K562 (cell line): Measurements from ENCODE around the gene RGS9. TPM values are rescaled to one million over a fixed set of nuclear protein-coding genes. Genes with fewer than 3 reads are reported as not detected.

Experiments used
- ATAC-seq: fragments of 200-7000 bp; cut with Tn5 transposase; 3 replicates; pipeline ENCODE4 v1.9.1; 2020; ENCODE audit warnings: moderate library complexity
- BruUV-seq: library from RNA; stranded (reverse); fragments of 400-500 nt; replicated peaks from 2 replicates; lab custom pipeline; 2021; lab: Mats Ljungman, UMichigan
- CTCF ChIA-PET: fragments of 300-600 bp; formaldehyde crosslinking; extraction: SDS; loops from one replicate; lab custom pipeline; 2021; ENCODE audit warnings: low intra/inter-chr PET ratio; lab: Yijun Ruan, JAX
- POLR2A ChIA-PET: fragments of 300-600, 350-650 bp; sonication (Branson Sonifier 250); formaldehyde crosslinking; extraction: SDS; loops from one replicate; lab custom pipeline; 2021; ENCODE audit warnings: antibody characterized with exemption, inconsistent platforms; lab: Yijun Ruan, JAX
- DNase-seq, 4 experiments: peaks; one replicate each; pipeline versions ENCODE4 v3.0.0 to v3.0.0-alpha.2; 2011 to 2018; ENCODE audit warnings: low spot score in 3 of 4, mixed read lengths in 3 of 4; ENCODE audit errors: extremely low read depth in 1 of 4
- FAIRE-seq: peaks from 2 replicates; lab custom pipeline; 2011; peaks lifted over from hg19 to GRCh38; lab: Jason Lieb, UNC
- H2AFZ ChIP-seq: 2 replicates; pipeline ENCODE4 v1.6.0; 2011; ENCODE audit warnings: low read depth, low read length, control low read depth, inconsistent platforms
- H3K27ac ChIP-seq: fragments of 200-600 bp; 3 replicates; pipeline ENCODE4 v1.8.0; 2011; ENCODE audit warnings: low read depth, mild to moderate bottlenecking, control low read depth, inconsistent platforms, low read length, moderate library complexity, mixed read lengths; ENCODE audit errors: extremely low read depth
- H3K27me3 ChIP-seq, 2 experiments: fragments of 300-600 bp in 1 of 2; 2 replicates in 1 of 2; 3 replicates in 1 of 2; pipeline versions ENCODE4 v1.6.0 to v1.8.0; 2011; ENCODE audit warnings: inconsistent platforms in 2 of 2, low read length in 2 of 2, mild to moderate bottlenecking in 1 of 2, mixed read lengths in 1 of 2, moderate library complexity in 1 of 2; ENCODE audit not compliant: control insufficient read depth in 2 of 2, insufficient read depth in 2 of 2
- H3K36me3 ChIP-seq: fragments of 300-600 bp; 3 replicates; pipeline ENCODE4 v1.8.0; 2011; ENCODE audit warnings: mild to moderate bottlenecking, low read length, inconsistent platforms; ENCODE audit not compliant: control insufficient read depth, insufficient read depth
- H3K4me1 ChIP-seq, 2 experiments: fragments of 200-600 bp in 1 of 2; replicated peaks in 1 of 2; 2 replicates in 1 of 2; 3 replicates in 1 of 2; pipeline versions ENCODE4 v1.5.1 to v1.8.0; 2011; ENCODE audit warnings: inconsistent platforms in 2 of 2, low read length in 2 of 2, mild to moderate bottlenecking in 1 of 2, mixed read lengths in 1 of 2, moderate library complexity in 1 of 2; ENCODE audit not compliant: control insufficient read depth in 2 of 2, insufficient read depth in 2 of 2
- H3K4me2 ChIP-seq: 2 replicates; pipeline ENCODE4 v1.6.1; 2011; ENCODE audit warnings: low read length, control low read depth, inconsistent platforms, mixed read lengths; ENCODE audit not compliant: insufficient read depth
- H3K4me3 ChIP-seq: fragments of 200-600 bp; sonication (generic), shearing (Covaris generic); 2 replicates; pipeline ENCODE4 v1.5.1; 2016; ENCODE audit warnings: control low read depth, inconsistent platforms
- H3K79me2 ChIP-seq: fragments of 200-600 bp; 3 replicates; pipeline ENCODE4 v1.8.0; 2011; ENCODE audit warnings: low read length, inconsistent platforms; ENCODE audit not compliant: control insufficient read depth, insufficient read depth
- H3K9ac ChIP-seq, 2 experiments: 2 replicates each; pipeline versions ENCODE4 v1.6.0 to v1.6.1; 2011; ENCODE audit warnings: low read depth in 2 of 2, low read length in 2 of 2, control low read depth in 1 of 2, inconsistent platforms in 1 of 2, mild to moderate bottlenecking in 1 of 2, mixed read lengths in 1 of 2; ENCODE audit not compliant: insufficient read depth in 1 of 2
- H3K9me1 ChIP-seq: one replicate; pipeline ENCODE4 v1.6.0; 2011; ENCODE audit warnings: inconsistent platforms, mild to moderate bottlenecking, low read length, moderate library complexity; ENCODE audit not compliant: control insufficient read depth, insufficient read depth
- H3K9me3 ChIP-seq: replicated peaks from 2 replicates; pipeline ENCODE4 v1.5.1; 2011; ENCODE audit warnings: low read depth, low read length, inconsistent platforms; ENCODE audit not compliant: control insufficient read depth, insufficient read depth
- H4K20me1 ChIP-seq: replicated peaks from 2 replicates; pipeline ENCODE4 v1.6.1; 2011; ENCODE audit warnings: low read length, inconsistent platforms, mixed read lengths; ENCODE audit not compliant: control insufficient read depth, insufficient read depth
- E2F8 ChIP-seq: fragments of 450-650 bp; IDR thresholded peaks from 2 replicates; pipeline ENCODE4 v1.7.1; 2018; ENCODE audit warnings: mild to moderate bottlenecking, low read depth; ENCODE audit not compliant: partially characterized antibody
- SPI1 ChIP-seq: IDR thresholded peaks from 2 replicates; pipeline ENCODE4 v1.6.1; 2011; ENCODE audit warnings: low read depth, low read length, control low read depth, borderline replicate concordance
- WGBS: fragments of 100-300 bp; shearing (Covaris generic); methylation state at CpG from one replicate; pipeline ENCODE4 v1.1.6; 2016; ENCODE audit warnings: low coverage, mixed read lengths; ENCODE audit not compliant: insufficient coverage; ENCODE audit errors: missing lambda C conversion rate; 5-methylcytosine and 5-hydroxymethylcytosine counted together
- in situ Hi-C: fragments of 300-500 bp; cut with MboI; formaldehyde crosslinking; loops from 4 replicates; pipeline ENCODE4 v1.15.0; 2018; ENCODE audit warnings: inconsistent platforms, mixed read lengths
- intact Hi-C: fragments of 100-400 bp; cut with micrococcal nuclease; formaldehyde crosslinking; loops from 2 replicates; pipeline ENCODE4 v1.14.2; 2022
- polyA plus RNA-seq, 8 experiments: library from polyadenylated mRNA; depleted of rRNA in 4 of 8; stranded (reverse) in 5 of 8; unstranded in 3 of 8; fragments of >200 nt; fragmentation: Nextera tagmentation in 2 of 8; fragmentation: Illumina TruSeq in 1 of 8; extraction: Ambion mirVana in 2 of 8; extraction: Trizol in 1 of 8; gene quantifications; 2 replicates each; pipeline versions ENCODE4 v1.2.1 to v1.2.3, GENCODE V29; 2011 to 2014; ENCODE audit warnings: inconsistent platforms in 1 of 8, missing spikeins in 1 of 8
- total RNA-seq, 7 experiments: library from RNA; depleted of rRNA in 6 of 7; stranded (reverse); fragments of >200 nt in 6 of 7; fragmentation: Illumina TruSeq in 2 of 7; extraction: Trizol in 2 of 7; gene quantifications; 2 replicates each; pipeline versions ENCODE4 v1.2.1 to v1.2.3, GENCODE V29; 2011 to 2021; ENCODE audit warnings: low replicate concordance in 1 of 7

RGS9 gene
- total and polyA plus RNA-seq, 9 of the 15 experiments (the other 6 are each of a cell fraction or from before 2014, with no cell fraction given), result 0.18 to 1.4 (median 0.55) TPM

GRCh38 chr17:65158041-65158440 is 20.9 kb downstream of the RGS9 start:
- CTCF ChIA-PET, result no interaction called here

More at GRCh38 chr17:65158041-65158440, 20.9 kb downstream of the RGS9 start:
- Histone ChIP-seq H3K79me2 (no peaks in the 10 kb centered on the region), H3K4me3 (no peak overlapping the region), H3K36me3 (no peaks in the 10 kb centered on the region), H3K9me1 (no peaks in the 10 kb centered on the region), H3K4me2 (no peak overlapping the region), H3K4me1 (no peaks in the 10 kb centered on the region; a peak in 2 of 5 replicates), H3K9me3 (no peaks in the 10 kb centered on the region), H3K27ac (no peak overlapping the region), H3K9ac (peak overlapping the region in 1 of 2 experiments; percentile 33; a peak in 1 of 4 replicates), H2AFZ (0 out of 2 replicates have a peak overlapping the region, but pooled peaks have one; percentile 53), H3K27me3 (peaks cover 0 to 19% of the 10 kb centered on the region in 2 experiments; a peak in 2 of 5 replicates), H4K20me1 (no peaks in the 10 kb centered on the region)
- POLR2A ChIA-PET, result interaction anchor here (0.5 kb wide), 1 partner anchor 221 kb away, joined by 3 read pairs; no protein-coding TSS in a partner anchor
- no TSS peak for BruUV-seq
- FAIRE-seq (no peak), DNase-seq (no peak), ATAC-seq (no peak)
- in situ Hi-C loops (no loop called here), intact Hi-C loops (no loop called here)
- TF ChIP-seq SPI1 (peak; percentile 22; the same call in 1 of the 2 replicates), E2F8 (no peak)
- 26% methylated on average over 11 of the region's 11 CpGs for WGBS
